ENCODE data around the gene CFAP410. TPM values are rescaled to one million over a fixed set of nuclear protein-coding genes. Genes with fewer than 3 reads are reported as not detected.
"Not testable (repeated sequence)": the region's sequence is repeated elsewhere in the genome, so short reads cannot be mapped to it uniquely, and the experiment has no call there.

Gene CFAP410
- total RNA-seq, 2 donors from 2014 or later = 48.0 to 54.2 TPM

DNA sequence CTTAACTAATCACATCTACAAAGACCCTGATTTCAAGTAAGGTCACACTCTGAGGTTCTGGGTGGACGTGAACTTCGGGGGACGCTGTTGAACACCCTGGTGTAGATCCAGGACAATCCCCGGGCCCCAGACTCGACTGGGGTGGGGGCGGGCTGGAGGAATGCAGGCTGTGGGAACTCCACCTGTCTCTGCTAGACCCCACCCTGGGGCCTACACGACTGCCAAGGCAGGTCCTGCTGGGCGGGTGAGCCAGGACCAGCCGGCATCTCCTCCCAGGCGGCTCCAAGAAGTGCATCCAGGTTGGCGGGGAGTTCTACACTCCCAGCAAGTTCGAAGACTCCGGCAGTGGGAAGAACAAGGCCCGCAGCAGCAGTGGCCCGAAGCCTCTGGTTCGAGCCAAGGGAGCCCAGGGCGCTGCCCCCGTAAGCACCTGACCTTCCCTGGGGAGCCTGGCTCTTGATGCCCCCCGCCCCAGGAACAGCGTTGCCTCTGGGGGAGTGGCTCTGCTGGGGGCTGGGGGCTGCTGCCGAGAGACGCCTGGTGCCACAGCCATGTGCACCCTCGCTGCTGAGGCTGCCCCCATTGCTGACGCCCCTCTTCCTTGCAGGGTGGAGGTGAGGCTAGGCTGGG is 49.7 kb downstream of the CFAP410 start:
- Mint-ChIP-seq H3K27ac (no peak overlapping the region), H3K4me1 (peaks cover 21% of the 10 kb centered on the region), H3K36me3 (ENCODE audit: low read depth) (no peaks in the 10 kb centered on the region), H3K4me3 (no peak overlapping the region), H3K27me3 (no peaks in the 10 kb centered on the region)
- no peak for ATAC-seq
- DNase-seq = no peak
- H3K9me3 ChIP-seq (ENCODE audit: control insufficient read depth, low read length, poor library complexity, severe bottlenecking) = no peaks in the 10 kb centered on the region

DNA sequence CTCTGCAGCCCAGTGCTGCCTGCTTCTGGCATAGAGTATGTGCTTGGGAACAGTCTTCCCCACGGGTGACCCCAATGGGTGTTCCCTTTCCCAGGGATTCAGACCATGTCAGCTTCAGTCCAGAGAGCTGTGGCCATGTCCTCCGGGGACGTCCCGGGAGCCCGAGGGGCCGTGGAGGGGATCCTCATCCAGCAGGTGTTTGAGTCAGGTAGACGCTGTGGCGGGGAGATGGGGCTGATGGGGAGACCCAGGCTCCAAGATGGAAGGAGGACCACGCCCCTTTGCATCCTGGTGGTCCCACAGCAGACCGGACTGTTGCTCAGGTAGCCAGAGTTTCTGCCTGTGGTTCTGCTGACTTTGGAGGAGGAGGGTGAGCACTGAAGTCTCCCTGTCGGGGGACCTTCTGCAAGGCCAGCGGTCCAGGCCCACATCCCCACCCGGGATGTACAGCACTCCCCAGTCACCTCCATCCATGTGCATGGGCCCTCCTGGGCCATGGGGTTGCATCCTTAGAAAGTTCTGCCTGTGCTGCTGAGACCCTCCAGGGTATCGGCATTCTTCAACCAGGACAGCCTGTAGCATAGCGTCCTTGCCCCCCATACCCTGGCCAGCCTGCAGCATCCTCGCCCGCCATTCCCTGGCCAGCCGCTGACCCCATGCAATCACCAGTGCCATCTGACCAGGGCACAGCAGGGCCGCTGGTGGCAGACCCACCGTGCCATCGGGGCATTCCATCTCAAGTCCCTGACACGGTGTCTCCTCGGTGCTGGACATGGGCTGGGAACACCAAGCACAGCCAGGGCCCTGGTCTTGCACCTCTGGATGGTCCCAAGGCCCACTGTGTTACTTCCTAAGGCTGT is 50.7 kb downstream of the CFAP410 start:
- peaks cover 21% of the 10 kb centered on the region for H3K4me1 Mint-ChIP-seq
- H3K36me3 Mint-ChIP-seq (ENCODE audit: low read depth) = no peaks in the 10 kb centered on the region
- no peaks in the 10 kb centered on the region for H3K27me3 Mint-ChIP-seq
- H3K4me3 Mint-ChIP-seq = no peak overlapping the region
- no peak for DNase-seq
- H3K9me3 ChIP-seq (ENCODE audit: control insufficient read depth, low read length, poor library complexity, severe bottlenecking) = no peaks in the 10 kb centered on the region
- H3K27ac Mint-ChIP-seq = no peak overlapping the region
- ATAC-seq = no peak

DNA sequence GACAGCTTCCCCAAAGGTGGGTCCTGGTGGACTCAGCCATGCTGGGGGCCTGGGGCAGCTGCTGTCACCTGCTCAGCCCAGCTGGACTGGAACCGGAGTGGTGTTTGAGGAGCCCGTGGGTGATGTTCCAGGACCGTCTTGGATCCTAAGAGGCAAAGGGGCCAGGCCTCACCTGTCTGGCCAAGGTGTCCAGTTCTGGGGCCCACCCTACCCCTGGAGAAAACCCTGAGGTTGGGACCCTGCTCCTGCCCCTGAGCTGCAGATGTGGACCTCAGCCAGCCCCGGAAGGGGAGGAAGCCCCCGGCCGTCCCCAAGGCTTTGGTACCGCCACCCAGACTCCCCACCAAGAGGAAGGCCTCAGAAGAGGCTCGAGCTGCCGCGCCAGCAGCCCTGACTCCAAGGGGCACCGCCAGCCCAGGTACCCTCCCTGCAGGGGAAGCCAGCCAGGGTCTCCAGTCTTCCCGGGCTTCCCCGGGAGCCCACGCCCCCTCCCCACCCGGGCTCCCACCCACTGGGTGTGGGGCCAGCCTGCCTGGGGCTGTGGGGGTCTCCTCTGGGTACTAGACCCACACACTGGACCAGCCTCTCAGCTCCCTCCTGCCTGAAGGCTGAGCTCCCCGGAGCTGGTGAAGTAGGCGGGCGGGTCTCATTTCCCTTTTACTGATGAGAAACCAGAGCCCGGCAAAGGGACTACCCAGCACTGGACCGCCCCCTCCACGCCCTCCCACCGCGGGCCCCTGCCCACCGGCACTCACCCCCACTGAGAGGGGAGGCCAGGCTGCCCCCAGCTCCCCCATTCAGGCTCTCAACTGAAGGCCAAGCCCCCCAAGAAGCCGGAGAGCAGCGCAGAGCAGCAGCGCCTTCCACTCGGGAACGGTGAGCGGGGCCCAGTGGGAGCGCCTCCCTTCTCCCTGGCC is 52.2 kb downstream of the CFAP410 start:
- no peak overlapping the region for H3K4me3 Mint-ChIP-seq
- H3K27ac Mint-ChIP-seq = no peak overlapping the region
- H3K4me1 Mint-ChIP-seq = peaks cover 21% of the 10 kb centered on the region
- ATAC-seq (no peak), DNase-seq (no peak)
- no peaks in the 10 kb centered on the region for H3K27me3 Mint-ChIP-seq
- no peaks in the 10 kb centered on the region for H3K36me3 Mint-ChIP-seq (ENCODE audit: low read depth)
- H3K9me3 ChIP-seq (ENCODE audit: control insufficient read depth, low read length, poor library complexity, severe bottlenecking) = no peaks in the 10 kb centered on the region

DNA sequence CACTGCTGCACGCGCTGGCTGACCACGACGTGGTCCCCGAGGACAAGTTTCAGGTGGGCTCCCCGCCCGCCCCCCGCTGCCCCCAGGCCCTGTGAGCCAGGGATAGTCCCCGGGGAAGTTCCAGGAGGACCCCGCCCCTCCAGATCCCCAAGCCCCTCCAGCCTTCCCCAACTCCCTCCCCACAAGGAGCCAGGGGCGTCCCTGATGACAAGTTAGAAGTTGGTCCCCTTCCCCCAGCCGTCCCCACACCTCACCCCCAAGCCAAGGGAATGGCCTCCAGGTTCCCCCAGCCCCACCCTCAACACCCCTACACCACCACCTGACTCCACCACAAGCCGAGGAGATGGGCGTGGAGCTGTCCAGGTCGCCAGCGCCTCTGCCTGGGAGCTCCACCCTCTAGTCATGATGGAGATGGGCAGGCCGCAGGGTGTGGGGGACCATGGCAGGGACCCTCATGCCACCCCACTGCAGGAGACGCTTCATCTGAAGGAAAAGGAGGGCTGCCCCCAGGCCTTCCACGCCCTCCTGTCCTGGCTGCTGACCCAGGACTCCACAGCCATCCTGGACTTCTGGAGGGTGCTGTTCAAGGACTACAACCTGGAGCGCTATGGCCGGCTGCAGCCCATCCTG is 53.0 kb downstream of the CFAP410 start:
- Mint-ChIP-seq H3K4me1 (peaks cover 21% of the 10 kb centered on the region), H3K27me3 (no peaks in the 10 kb centered on the region), H3K27ac (no peak overlapping the region), H3K36me3 (ENCODE audit: low read depth) (no peaks in the 10 kb centered on the region), H3K4me3 (no peak overlapping the region)
- no peaks in the 10 kb centered on the region for H3K9me3 ChIP-seq (ENCODE audit: control insufficient read depth, low read length, poor library complexity, severe bottlenecking)
- ATAC-seq (no peak), DNase-seq (no peak)

DNA sequence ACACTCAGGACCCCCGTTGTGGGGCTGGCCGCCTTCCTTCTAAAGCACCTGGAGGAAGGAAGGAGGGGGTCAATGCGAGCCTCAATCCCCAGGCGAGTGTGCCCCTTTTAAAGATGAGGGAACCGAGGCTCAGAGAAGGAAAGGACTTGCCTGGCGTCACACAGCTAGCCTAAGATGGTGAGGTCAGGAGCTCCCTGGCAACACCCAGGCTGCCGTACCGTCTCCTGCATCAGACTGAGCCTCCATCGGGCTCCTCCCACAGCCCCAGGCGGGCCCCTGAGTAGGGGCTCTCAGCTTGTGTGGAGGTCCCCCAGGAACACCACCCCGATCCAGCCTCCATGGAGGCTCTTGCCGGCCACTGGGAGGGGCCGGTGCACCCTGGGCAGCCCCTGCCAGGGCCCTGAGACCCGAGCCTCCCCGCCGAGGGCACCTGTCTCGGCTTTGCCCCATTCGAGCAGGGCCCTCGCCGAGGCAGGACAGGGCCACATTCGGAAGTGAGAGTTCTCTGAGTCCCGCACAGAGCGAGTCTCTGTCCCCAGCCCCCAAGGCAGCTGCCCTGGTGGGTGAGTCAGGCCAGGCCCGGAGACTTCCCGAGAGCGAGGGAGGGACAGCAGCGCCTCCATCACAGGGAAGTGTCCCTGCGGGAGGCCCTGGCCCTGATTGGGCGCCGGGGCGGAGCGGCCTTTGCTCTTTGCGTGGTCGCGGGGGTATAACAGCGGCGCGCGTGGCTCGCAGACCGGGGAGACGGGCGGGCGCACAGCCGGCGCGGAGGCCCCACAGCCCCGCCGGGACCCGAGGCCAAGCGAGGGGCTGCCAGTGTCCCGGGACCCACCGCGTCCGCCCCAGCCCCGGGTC is 53.8 kb downstream of the CFAP410 start, which contains the start of gene AIRE:
TSS of gene AIRE (plus strand) at position 739 of the 855 bp plus-strand sequence. CDS start 131 bp downstream, outside the sequence.
- Mint-ChIP-seq H3K27ac (no peak within 1 kb of the TSS), H3K4me3 (no peak within 1 kb of the TSS), H3K36me3 (ENCODE audit: low read depth) (no peaks in the 10 kb centered on the region), H3K27me3 (no peaks in the 10 kb centered on the region), H3K4me1 (peaks cover 16% of the 10 kb centered on the region)
- ATAC-seq (no peak), DNase-seq (no peak)
- H3K9me3 ChIP-seq (ENCODE audit: control insufficient read depth, low read length, poor library complexity, severe bottlenecking) = no peaks in the 10 kb centered on the region

DNA sequence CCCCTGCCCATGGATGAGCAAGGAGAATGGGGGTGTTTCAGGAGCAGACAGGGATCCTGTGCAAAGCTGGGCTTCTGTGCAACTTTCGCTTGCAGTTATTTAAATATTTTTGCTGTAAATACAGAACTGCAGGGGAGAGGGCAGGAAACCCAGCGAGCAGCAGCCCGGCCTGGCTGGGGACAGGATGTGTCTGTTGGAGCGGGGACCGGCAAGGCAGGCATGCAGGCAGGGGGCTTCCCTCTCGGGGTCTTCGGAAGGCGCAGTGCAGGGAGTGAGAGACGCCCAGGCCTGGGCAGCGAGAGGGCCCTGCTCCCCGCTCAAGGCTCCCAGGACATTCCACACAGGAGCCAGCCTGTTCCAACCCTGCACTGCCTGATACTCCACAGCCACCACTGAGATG is 55.2 kb downstream of the CFAP410 start:
- Mint-ChIP-seq H3K36me3 (ENCODE audit: low read depth) (no peaks in the 10 kb centered on the region), H3K4me1 (peaks cover 15% of the 10 kb centered on the region), H3K4me3 (no peak overlapping the region), H3K27ac (no peak overlapping the region), H3K27me3 (no peaks in the 10 kb centered on the region)
- no peaks in the 10 kb centered on the region for H3K9me3 ChIP-seq (ENCODE audit: control insufficient read depth, low read length, poor library complexity, severe bottlenecking)
- DNase-seq (no peak), ATAC-seq (no peak)

DNA sequence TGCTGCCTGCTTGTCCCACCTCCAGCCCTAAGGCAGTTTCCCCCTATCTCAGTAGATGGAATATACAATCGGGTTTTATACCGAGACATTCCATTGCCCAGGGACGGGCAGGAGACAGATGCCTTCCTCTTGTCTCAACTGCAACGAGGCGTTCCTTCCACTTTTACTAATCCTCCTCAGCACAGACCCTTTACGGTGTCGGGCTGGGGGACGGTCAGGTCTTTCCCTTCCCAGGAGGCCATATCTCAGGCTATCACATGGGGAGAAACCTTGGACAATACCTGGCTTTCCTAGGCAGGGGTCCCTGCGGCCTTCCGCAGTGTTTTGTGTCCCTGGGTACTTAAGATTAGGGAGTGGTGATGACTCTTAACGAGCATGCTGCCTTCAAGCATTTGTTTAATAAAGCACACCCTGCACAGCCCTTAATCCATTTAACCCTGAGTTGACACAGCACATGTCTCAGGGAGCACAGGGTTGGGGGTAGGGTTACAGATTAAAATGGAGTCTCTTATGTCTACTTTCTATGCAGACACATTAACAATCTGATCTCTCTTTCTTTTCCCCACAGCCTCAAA is 55.9 kb downstream of the CFAP410 start:
- H3K36me3 Mint-ChIP-seq (ENCODE audit: low read depth); DNase-seq; H3K4me3 Mint-ChIP-seq; H3K27me3 Mint-ChIP-seq; ATAC-seq; H3K9me3 ChIP-seq (ENCODE audit: control insufficient read depth, low read length, poor library complexity, severe bottlenecking); H3K27ac Mint-ChIP-seq: not testable (repeated sequence)
- peaks cover 12% of the 10 kb centered on the region for H3K4me1 Mint-ChIP-seq

DNA sequence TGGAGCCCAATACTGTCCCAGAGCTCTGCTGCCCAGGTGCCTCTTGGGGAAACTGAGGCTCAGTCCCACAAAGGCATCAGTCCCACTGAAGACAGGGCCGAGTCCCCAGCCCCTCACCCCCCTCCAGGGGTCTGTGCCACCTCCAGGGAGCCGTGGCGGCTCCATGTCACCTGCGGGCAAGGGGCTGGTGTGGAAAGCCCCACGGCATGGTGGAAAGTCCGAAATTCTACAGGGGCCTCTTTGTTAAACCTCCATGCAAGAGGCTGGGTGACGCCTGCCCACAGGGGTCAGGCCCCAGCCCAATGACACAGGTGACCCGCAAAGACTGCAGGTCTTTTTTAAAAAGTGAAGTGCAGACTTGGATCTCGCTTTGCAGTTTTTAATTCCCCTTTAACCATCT is 56.8 kb downstream of the CFAP410 start:
- ATAC-seq (no peak), DNase-seq (no peak)
- no peak overlapping the region for H3K27ac Mint-ChIP-seq
- peaks cover 6% of the 10 kb centered on the region for H3K4me1 Mint-ChIP-seq
- no peaks in the 10 kb centered on the region for H3K27me3 Mint-ChIP-seq
- no peaks in the 10 kb centered on the region for H3K36me3 Mint-ChIP-seq (ENCODE audit: low read depth)
- H3K9me3 ChIP-seq (ENCODE audit: control insufficient read depth, low read length, poor library complexity, severe bottlenecking) = no peaks in the 10 kb centered on the region
- no peak overlapping the region for H3K4me3 Mint-ChIP-seq

DNA sequence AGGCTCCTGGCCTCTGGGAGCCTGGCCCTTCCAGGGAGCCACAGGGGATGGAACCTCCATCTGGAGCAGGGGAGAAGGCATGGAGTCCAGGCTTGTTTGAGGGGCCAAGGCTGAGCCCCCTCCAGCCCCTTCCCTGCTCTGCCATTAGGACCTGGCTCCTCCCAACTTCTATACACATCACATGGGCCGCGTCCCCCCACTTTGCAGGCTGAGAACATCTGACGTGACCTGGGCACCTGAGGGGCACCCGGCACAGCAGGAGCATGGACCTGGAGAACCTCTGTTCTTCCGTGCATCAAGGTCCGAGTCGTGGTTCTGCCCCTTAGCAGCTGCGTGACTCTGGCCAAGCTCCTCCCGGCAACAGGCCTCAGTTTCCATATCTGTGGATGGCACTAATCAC is 57.4 kb downstream of the CFAP410 start:
- ATAC-seq (no peak), DNase-seq (peak in 1 of 3 donors; percentile 7)
- no peaks in the 10 kb centered on the region for H3K9me3 ChIP-seq (ENCODE audit: control insufficient read depth, low read length, poor library complexity, severe bottlenecking)
- peaks cover 6% of the 10 kb centered on the region for H3K4me1 Mint-ChIP-seq
- no peaks in the 10 kb centered on the region for H3K36me3 Mint-ChIP-seq (ENCODE audit: low read depth)
- H3K27me3 Mint-ChIP-seq = no peaks in the 10 kb centered on the region
- no peak overlapping the region for H3K4me3 Mint-ChIP-seq
- no peak overlapping the region for H3K27ac Mint-ChIP-seq

DNA sequence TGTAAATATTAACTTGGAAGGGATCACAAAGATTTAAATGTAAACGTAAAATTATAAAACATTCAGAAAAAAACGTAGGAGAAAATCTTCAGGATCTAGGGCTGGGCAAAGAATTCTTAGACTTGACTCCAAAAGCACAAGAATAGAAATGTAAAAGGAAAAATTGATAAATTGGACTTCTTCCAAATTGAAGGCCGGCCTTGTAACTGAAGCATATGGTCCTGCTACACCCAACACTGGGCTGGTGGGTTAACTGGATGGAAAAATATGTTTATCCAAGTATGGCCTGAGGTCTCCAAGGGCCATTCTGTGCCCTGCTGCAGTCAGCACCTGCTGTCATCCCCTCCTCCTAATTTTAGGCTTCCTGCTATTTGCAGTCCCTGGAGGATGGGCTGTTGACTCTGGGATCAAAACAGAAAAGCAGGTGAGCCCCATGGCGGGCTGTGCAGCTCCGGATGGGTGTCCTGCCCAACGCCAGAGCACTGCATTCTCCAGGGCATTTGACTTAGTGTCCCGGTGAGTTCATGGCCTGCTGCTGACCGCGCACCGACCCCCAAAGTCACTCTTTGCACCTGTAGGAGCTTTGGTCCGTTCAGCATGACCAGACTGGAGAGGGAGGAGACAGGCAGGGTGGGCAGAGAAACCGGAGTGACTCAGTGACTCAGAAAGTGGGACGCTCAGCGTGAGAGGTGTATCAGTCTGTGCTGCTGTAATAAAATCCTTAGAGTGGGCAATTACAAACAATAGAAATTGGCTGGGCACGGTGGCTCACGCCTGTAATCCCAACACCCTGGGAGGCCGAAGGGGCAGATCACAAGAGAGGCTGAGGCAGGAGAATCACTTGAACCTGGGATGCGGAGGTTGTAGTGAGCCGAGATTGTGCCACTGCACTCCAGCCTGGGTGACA is 59.6 kb downstream of the CFAP410 start:
- DNase-seq (peak in 1 of 3 donors; percentile 3), ATAC-seq (no peak)
- H3K4me1 Mint-ChIP-seq = peaks cover 6% of the 10 kb centered on the region
- no peak overlapping the region for H3K4me3 Mint-ChIP-seq
- no peaks in the 10 kb centered on the region for H3K27me3 Mint-ChIP-seq
- H3K9me3 ChIP-seq (ENCODE audit: control insufficient read depth, low read length, poor library complexity, severe bottlenecking) = no peaks in the 10 kb centered on the region
- no peaks in the 10 kb centered on the region for H3K36me3 Mint-ChIP-seq (ENCODE audit: low read depth)
- no peak overlapping the region for H3K27ac Mint-ChIP-seq

Measured in T-helper 17 cell (primary cell).